Measurements from ENCODE around the gene FBXW12.

DNA sequence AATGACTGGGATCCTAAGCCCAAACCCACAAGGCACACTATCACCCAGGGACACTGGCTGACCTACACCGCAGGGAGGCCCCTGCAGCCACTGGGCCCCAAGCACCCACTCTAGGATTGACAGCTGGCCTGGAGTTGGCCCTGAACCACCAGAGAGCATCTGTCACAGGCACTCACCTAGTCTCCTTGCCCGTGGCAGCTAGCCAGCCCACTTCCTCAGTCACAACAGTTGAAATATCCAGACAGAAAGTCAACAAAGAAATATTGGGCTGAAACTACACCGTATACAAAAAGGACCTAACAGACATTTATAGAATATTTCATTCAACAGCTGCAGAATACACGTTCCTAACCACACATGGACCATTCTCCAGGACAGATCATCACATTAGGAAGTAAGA, 33.4 kb upstream of the FBXW12 start:
- no peak for TF ChIP-seq FOSL1 (IDR thresholded peaks at IDR 0.05; ENCODE audit: insufficient read depth, low read depth, low read length)
- no peak for TF ChIP-seq POLR2A (IDR thresholded peaks at IDR 0.05; ENCODE audit: control extremely low read depth in 1 of 2, low read depth in 2 of 2, low read length in 2 of 2)
- no peak for TF ChIP-seq CTCF (IDR thresholded peaks at IDR 0.05; ENCODE audit: control extremely low read depth in 1 of 3, insufficient read depth in 1 of 3, low read depth in 1 of 3, low read length in 3 of 3)
- no peak for TF ChIP-seq POLR2AphosphoS5 (IDR thresholded peaks at IDR 0.05; ENCODE audit: low read depth, low read length)
- TF ChIP-seq RFX5 (IDR thresholded peaks at IDR 0.05; ENCODE audit: borderline replicate concordance, low read depth, low read length): no peak
- no peak for TF ChIP-seq SP2 (IDR thresholded peaks at IDR 0.05; ENCODE audit: low read length)
- no peak for TF ChIP-seq RAD21 (IDR thresholded peaks at IDR 0.05 in 1 of 2, conservative IDR thresholded peaks at IDR 0.05 in 1 of 2; ENCODE audit: low read depth in 2 of 2, low read length in 2 of 2)
- TF ChIP-seq RBBP5 (IDR thresholded peaks at IDR 0.05; ENCODE audit: borderline replicate concordance, low read depth, low read length): no peak
- TF ChIP-seq EP300 (IDR thresholded peaks at IDR 0.05; ENCODE audit: borderline replicate concordance in 1 of 2, low read depth in 2 of 2, low read length in 2 of 2): no peak

All from H1 (cell line).